ENCODE measurements around the gene TSNAX.

Gene TSNAX

DNA sequence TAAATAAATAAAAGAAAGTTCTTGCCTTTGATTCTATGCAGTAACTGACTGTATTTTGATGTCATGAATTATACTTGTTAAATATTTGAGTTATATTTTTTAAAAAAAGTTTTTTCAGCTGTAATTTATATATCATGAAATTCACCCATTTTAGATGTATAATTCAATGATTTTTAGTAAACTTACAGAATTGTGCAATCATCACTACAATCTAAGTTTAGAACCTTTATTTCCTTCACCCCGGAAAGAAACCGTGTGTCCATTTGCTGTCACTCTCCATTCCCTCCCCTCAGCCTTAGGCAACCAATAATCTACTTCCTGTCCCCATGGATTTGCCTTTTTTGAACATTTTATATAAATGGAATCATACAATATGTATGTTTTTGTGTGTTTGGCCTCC is 65.7 kb downstream of the TSNAX start:
- H3K4me3 ChIP-seq (ENCODE audit: control insufficient read depth, low read depth, low read length): no peak overlapping the region
- DNase-seq (ENCODE audit: low read depth): no peak
- TF ChIP-seq, protein P1, sequence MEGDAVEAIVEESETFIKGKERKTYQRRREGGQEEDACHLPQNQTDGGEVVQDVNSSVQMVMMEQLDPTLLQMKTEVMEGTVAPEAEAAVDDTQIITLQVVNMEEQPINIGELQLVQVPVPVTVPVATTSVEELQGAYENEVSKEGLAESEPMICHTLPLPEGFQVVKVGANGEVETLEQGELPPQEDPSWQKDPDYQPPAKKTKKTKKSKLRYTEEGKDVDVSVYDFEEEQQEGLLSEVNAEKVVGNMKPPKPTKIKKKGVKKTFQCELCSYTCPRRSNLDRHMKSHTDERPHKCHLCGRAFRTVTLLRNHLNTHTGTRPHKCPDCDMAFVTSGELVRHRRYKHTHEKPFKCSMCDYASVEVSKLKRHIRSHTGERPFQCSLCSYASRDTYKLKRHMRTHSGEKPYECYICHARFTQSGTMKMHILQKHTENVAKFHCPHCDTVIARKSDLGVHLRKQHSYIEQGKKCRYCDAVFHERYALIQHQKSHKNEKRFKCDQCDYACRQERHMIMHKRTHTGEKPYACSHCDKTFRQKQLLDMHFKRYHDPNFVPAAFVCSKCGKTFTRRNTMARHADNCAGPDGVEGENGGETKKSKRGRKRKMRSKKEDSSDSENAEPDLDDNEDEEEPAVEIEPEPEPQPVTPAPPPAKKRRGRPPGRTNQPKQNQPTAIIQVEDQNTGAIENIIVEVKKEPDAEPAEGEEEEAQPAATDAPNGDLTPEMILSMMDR (conservative IDR thresholded peaks at IDR 0.05; ENCODE audit: control insufficient read depth, insufficient read depth, low read depth, low read length): no peak

DNA sequence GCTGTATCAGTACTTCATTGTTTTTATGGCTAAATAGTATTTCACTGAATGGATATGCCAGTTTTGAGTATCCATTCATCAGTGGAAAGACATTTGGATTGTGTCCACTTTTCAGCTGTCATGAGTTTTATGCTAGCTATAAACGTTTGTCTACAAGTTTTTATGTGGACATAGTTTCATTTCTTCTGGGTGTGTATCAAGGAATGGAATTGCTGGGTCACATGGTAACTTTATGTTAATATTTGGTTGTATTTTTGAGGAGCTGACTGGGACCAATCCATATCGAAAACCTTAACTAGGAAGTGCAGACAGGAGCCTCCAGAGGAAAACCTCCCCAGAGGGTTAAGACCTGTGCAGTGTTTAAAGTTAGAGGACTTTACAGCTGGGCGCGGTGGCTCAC is 66.3 kb downstream of the TSNAX start:
- TF ChIP-seq, protein P1 (conservative IDR thresholded peaks at IDR 0.05; ENCODE audit: control insufficient read depth, insufficient read depth, low read depth, low read length): no peak
- no peak overlapping the region for H3K4me3 ChIP-seq (ENCODE audit: control insufficient read depth, low read depth, low read length)
- DNase-seq (ENCODE audit: low read depth): no peak

GRCh38 chr1:231596337-231596791 is 67.9 kb downstream of the TSNAX start:
- DNase-seq (ENCODE audit: low read depth): peak; percentile 70
- no peak overlapping the region for H3K4me3 ChIP-seq (ENCODE audit: control insufficient read depth, low read depth, low read length)
- TF ChIP-seq, protein P1 (conservative IDR thresholded peaks at IDR 0.05; ENCODE audit: control insufficient read depth, insufficient read depth, low read depth, low read length): no peak

GRCh38 chr1:231597971-231598370 is 69.5 kb downstream of the TSNAX start:
- no peak for DNase-seq (ENCODE audit: low read depth)
- TF ChIP-seq, protein P1 (conservative IDR thresholded peaks at IDR 0.05; ENCODE audit: control insufficient read depth, insufficient read depth, low read depth, low read length): no peak
- H3K4me3 ChIP-seq (ENCODE audit: control insufficient read depth, low read depth, low read length): no peak overlapping the region

DNA sequence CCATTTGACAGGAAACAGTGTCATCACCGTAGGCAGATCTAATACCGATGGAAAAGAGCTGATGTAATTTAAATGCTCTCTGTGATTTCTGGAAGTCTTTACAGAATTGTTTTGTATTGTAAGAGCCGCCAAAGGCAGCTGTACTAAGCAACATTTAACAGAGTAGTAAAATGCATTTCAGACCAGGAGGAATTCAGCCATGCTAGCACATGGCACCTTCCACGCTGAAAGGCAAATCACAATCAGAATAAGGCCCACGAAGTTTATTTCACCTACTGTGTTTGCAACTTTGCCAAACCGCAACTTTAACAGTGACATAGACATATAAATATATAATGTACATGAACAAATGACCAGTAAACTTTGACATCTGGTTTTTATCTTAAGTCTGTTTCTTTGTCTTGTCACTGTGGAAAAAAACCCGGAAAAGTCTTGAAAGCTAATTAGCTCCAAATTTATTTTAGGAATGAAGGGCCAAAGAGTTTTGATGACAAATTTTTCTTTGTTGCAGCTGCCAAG is 72.0 kb downstream of the TSNAX start:
- peak; percentile 70 for DNase-seq (ENCODE audit: low read depth)

DNA sequence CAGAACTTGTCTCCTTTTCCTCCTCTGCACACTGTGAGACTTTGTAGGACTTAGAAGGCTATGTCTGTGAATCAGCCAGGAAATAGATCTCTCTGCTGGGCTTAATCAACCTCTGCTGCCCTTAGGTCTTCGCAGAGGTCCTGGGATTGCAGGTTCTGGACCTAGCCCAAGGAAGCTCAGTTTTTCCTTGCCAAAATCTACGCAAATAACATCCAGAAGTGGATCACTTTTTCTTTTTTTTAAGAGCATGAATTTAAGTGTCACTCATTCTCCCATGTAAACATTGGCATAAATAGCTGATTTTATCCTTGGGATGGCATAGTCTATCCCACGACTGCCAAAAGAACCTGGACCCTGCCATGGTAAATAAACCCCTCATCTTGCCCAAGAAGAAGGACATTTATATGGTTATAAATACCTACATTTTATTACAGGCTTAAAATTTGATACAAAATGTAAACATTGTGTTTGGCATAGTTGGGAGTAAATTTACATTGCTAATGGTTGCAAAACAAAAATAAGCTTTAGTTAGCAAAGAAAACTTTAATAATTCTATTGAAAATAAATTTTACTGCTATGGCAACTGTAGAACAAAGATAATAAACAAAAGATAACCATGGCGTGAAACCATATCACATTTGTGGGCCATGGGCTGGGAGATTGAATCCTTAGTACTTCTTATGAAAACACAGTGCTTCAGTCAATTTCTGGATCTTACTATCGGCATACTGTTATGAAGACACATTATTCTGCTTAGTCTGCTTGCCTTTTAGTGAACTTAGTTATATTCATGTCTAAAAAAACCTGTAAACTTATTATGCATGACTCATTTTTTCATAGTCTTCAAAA is 73.6 kb downstream of the TSNAX start:
- no peak overlapping the region for H3K4me3 ChIP-seq (ENCODE audit: control insufficient read depth, low read depth, low read length)
- peak; percentile 67 for DNase-seq (ENCODE audit: low read depth)
- TF ChIP-seq, protein P1 (conservative IDR thresholded peaks at IDR 0.05; ENCODE audit: control insufficient read depth, insufficient read depth, low read depth, low read length): no peak

More for the DNA sequence above, 72.0 kb downstream of the TSNAX start:
- TF ChIP-seq, protein P1 (conservative IDR thresholded peaks at IDR 0.05; ENCODE audit: control insufficient read depth, insufficient read depth, low read depth, low read length): no peak
- H3K4me3 ChIP-seq (ENCODE audit: control insufficient read depth, low read depth, low read length): no peak overlapping the region
